Left lung (tissue), 10 donors: Measurements from ENCODE around the gene NCK2. TPM values are rescaled to one million over a fixed set of nuclear protein-coding genes. Genes with fewer than 3 reads are reported as not detected.

Experiments used
- ATAC-seq: fragments of 200-7000 bp; cut with Tn5 transposase; one replicate; pipeline ENCODE4 v1.9.1; 2020; ENCODE audit warnings: moderate library complexity
- DNase-seq, 4 donors: peaks; one replicate each; pipeline ENCODE4 v3.0.0-alpha.2; 2013 to 2020
- H3K27ac ChIP-seq, 2 donors: fragments of 200-600 bp; sonication (generic) in 1 of 2; one replicate each; pipeline versions ENCODE4 v1.5.0 to v1.8.0; 2020 to 2021
- H3K27me3 ChIP-seq, 2 donors: fragments of 200-600 bp; sonication (generic) in 1 of 2; one replicate each; pipeline versions ENCODE4 v1.5.0 to v1.8.0; 2020 to 2021
- H3K36me3 ChIP-seq, 2 donors: fragments of 200-600 bp; sonication (generic) in 1 of 2; one replicate each; pipeline versions ENCODE4 v1.5.0 to v1.8.0; 2020 to 2021
- H3K4me1 ChIP-seq, 2 donors: fragments of 200-600 bp; one replicate each; pipeline ENCODE4 v1.8.0; 2021
- H3K4me3 ChIP-seq, 2 donors: fragments of 200-600 bp; sonication (generic) in 1 of 2; one replicate each; pipeline versions ENCODE4 v1.5.0 to v1.8.0; 2020 to 2021; ENCODE audit warnings: mild to moderate bottlenecking in 1 of 2
- H3K9me3 ChIP-seq, 2 donors: fragments of 200-600 bp; sonication (generic) in 1 of 2; one replicate each; pipeline versions ENCODE4 v1.5.0 to v1.8.0; 2020 to 2021
- CTCF ChIP-seq, 2 donors: fragments of 200-600 bp; sonication (generic) in 1 of 2; IDR thresholded peaks; one replicate each; pipeline versions ENCODE4 v1.5.0 to v1.8.0; 2021; ENCODE audit warnings: antibody characterized with exemption in 2 of 2
- intact Hi-C, 2 donors: fragments of 100-400 bp; cut with DNase I; formaldehyde crosslinking; loops; one replicate each; pipeline versions ENCODE4 v1.11.2 to v1.14.2; 2022
- polyA plus RNA-seq, 6 donors: library from polyadenylated mRNA; unstranded; fragments of 120-200 nt; gene quantifications; one replicate each; pipeline ENCODE4 v1.2.1, GENCODE V29; 2013; ENCODE audit not compliant: insufficient read length in 6 of 6
- total RNA-seq, 2 donors: library from RNA; stranded (reverse); fragmentation: NEBNext Ultra II Directional; extraction: Animal tissue kit (Norgen Biotek cat#: 25700); gene quantifications; one replicate each; pipeline ENCODE4 v1.2.1, GENCODE V29; 2021
- donor health status: DM: no; HTN: yes; CAD: no.
- donor health status: DM: no; HTN: no; CAD: no.

The NCK2 gene
- total and polyA plus RNA-seq, 8 donors, result 37.6 to 88.5 (median 71.7) TPM

DNA sequence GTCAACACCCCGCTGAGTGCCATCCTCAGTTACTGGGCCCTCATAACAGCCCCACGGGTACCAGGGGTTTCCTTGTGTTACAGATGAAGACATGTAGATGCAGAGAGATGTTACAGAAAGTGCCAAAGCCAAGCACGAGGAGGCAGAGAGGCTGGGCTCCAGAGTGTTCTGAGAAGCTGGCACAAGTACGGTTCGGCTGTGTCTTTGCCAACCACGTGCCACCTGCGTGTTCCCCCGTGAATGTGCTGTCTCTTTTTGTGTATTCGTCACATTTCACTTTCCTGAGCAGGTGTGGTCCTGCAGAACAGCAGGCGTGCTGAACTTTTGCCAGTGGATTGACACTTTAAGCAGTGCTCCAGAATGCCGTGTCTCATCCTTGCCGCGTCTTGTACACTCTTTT is 124.6 kb downstream of the NCK2 start:
- intact Hi-C loops, result no loop called here
- TF ChIP-seq CTCF (IDR thresholded peaks at IDR 0.05), result no peak
- H3K27me3 ChIP-seq, result no peaks in the 10 kb centered on the region

GRCh38 chr2:105870062-105870461 is 125.3 kb downstream of the NCK2 start:
- Histone ChIP-seq H3K9me3 (no peaks in the 10 kb centered on the region), H3K4me3 (no peak overlapping the region), H3K4me1 (peaks cover 4 to 35% of the 10 kb centered on the region in 2 donors), H3K36me3 (no peaks in the 10 kb centered on the region), H3K27ac (no peak overlapping the region), H3K27me3 (no peaks in the 10 kb centered on the region)
- intact Hi-C loops, result no loop called here
- ATAC-seq (no peak), DNase-seq (no peak)
- no peak for TF ChIP-seq CTCF (IDR thresholded peaks at IDR 0.05)

More for the DNA sequence above, 124.6 kb downstream of the NCK2 start:
- no peak overlapping the region for H3K4me3 ChIP-seq
- no peak overlapping the region for H3K27ac ChIP-seq
- peaks cover 4 to 33% of the 10 kb centered on the region in 2 donors for H3K4me1 ChIP-seq
- H3K36me3 ChIP-seq, result no peaks in the 10 kb centered on the region
- ATAC-seq (no peak), DNase-seq (no peak)
- no peaks in the 10 kb centered on the region for H3K9me3 ChIP-seq

DNA sequence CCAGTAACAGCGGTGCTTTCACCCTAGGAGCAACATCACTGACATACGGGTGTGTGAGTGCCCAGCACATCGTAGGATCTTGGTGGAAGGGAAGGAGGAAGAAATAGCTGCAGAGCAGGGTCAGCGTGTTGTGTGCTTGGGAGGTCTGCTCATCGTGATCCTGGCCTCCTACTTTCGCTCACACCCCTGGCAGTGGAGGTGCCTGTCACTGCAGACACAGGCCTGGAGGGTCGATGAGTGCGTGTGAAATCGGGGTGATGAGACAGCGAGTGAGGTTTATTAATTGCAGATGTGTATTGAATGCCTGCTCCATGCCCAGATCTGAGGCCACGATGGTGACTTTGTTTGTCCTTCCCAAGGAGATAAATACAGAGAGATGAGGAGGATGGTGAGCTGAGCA is 126.1 kb downstream of the NCK2 start:
- Histone ChIP-seq H3K27me3 (no peaks in the 10 kb centered on the region), H3K27ac (no peak overlapping the region), H3K36me3 (no peaks in the 10 kb centered on the region), H3K4me1 (peaks cover 4 to 36% of the 10 kb centered on the region in 2 donors), H3K9me3 (no peaks in the 10 kb centered on the region), H3K4me3 (no peak overlapping the region)
- TF ChIP-seq CTCF (IDR thresholded peaks at IDR 0.05), result no peak
- no peak for ATAC-seq
- intact Hi-C loops, result no loop called here
- no peak for DNase-seq

DNA sequence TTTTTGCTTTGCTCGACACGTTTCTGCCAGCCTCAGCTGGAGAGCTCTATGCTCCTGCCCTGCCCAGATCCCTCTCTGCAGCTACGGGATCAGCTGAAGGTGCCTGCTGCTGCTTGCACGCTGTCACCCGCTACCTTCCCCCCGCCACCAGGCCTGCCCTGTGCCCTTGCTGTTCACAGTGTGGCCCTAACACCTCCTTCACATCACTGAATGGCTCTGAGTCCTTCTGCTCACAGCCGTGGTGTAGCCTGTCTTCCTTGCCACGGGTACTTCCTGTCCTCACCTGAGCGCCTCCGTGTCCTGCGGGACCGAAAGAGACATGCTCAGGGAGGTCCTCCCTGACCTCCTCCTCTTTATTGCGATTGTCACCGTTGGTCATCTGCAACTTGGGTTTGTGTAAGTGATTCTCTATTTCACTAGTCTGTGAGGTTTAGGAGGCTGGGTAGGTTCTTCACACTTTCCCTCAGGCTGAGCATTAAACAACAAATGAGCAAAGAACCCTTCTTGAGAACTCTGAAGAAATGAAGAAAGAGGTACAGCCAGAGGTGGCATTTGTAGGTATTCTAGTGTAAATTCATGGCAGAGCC is 127.5 kb downstream of the NCK2 start:
- TF ChIP-seq CTCF (IDR thresholded peaks at IDR 0.05), result no peak
- Histone ChIP-seq H3K4me3 (no peak overlapping the region), H3K4me1 (peaks cover 0 to 28% of the 10 kb centered on the region in 2 donors), H3K9me3 (no peaks in the 10 kb centered on the region), H3K36me3 (no peaks in the 10 kb centered on the region), H3K27ac (no peak overlapping the region), H3K27me3 (no peaks in the 10 kb centered on the region)
- no peak for ATAC-seq
- intact Hi-C loops, result no loop called here
- no peak for DNase-seq

DNA sequence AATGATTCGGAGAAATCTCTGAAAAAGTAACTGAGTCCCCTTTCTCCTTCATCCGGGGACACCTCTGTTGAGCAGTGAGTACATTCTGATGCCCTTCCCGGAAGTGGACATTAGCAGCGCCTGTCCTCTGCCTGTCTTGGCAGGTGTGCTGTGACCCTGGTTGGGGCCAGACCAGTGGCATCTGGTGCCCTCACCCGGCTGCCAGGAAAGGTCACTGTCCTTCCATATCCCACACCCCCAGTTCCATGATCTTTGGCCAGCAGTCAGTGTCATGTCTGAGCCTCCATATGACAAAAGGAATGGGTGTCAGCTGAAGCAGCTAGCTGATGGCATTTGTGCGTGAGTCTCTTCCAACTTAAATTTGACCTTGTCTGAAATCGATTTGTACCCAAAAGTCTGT is 128.1 kb downstream of the NCK2 start:
- H3K9me3 ChIP-seq, result no peaks in the 10 kb centered on the region
- no peak for TF ChIP-seq CTCF (IDR thresholded peaks at IDR 0.05)
- no peaks in the 10 kb centered on the region for H3K36me3 ChIP-seq
- H3K27ac ChIP-seq, result no peak overlapping the region
- no peaks in the 10 kb centered on the region for H3K27me3 ChIP-seq
- peaks cover 0 to 26% of the 10 kb centered on the region in 2 donors for H3K4me1 ChIP-seq
- no peak for ATAC-seq
- no peak overlapping the region for H3K4me3 ChIP-seq
- no peak for DNase-seq
- intact Hi-C loops, result no loop called here
